Measurements from ENCODE around the gene SNX1. TPM values are rescaled to one million over a fixed set of nuclear protein-coding genes. Genes with fewer than 3 reads are reported as not detected.

The SNX1 gene
- polyA plus RNA-seq, 1 donor from 2014 or later, result 44.7 TPM

DNA sequence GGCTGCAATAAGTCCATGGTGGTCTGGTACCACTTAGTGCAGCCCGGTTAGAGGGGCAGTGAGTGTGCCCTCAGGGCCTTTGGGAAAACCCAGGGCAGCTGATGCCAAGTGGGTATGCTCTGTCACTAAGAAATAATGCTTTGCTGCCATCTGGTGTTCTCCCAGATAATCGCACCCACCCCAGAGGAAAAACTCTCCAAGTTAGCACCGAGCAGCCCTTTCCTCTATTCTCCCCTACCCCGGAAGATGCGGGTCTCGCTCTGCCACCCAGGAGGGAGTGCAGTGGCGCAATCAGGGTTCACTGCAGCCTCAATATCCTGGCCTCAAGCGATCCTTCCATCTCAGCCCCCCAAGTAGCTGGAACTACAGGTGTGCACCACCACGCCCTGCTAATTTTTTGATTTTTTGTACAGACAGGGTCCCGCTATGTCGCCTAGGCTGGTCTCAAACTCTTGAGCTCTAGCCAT lies 28.2 kb upstream of the SNX1 start:
- H3K9me3 ChIP-seq (ENCODE audit: low read length), result no peaks in the 10 kb centered on the region
- no peak overlapping the region for H3K9ac ChIP-seq (ENCODE audit: low read length)
- TF ChIP-seq, protein P1, sequence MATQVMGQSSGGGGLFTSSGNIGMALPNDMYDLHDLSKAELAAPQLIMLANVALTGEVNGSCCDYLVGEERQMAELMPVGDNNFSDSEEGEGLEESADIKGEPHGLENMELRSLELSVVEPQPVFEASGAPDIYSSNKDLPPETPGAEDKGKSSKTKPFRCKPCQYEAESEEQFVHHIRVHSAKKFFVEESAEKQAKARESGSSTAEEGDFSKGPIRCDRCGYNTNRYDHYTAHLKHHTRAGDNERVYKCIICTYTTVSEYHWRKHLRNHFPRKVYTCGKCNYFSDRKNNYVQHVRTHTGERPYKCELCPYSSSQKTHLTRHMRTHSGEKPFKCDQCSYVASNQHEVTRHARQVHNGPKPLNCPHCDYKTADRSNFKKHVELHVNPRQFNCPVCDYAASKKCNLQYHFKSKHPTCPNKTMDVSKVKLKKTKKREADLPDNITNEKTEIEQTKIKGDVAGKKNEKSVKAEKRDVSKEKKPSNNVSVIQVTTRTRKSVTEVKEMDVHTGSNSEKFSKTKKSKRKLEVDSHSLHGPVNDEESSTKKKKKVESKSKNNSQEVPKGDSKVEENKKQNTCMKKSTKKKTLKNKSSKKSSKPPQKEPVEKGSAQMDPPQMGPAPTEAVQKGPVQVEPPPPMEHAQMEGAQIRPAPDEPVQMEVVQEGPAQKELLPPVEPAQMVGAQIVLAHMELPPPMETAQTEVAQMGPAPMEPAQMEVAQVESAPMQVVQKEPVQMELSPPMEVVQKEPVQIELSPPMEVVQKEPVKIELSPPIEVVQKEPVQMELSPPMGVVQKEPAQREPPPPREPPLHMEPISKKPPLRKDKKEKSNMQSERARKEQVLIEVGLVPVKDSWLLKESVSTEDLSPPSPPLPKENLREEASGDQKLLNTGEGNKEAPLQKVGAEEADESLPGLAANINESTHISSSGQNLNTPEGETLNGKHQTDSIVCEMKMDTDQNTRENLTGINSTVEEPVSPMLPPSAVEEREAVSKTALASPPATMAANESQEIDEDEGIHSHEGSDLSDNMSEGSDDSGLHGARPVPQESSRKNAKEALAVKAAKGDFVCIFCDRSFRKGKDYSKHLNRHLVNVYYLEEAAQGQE (IDR thresholded peaks at IDR 0.05; ENCODE audit: borderline replicate concordance), result no peak
- TF ChIP-seq RAD21 (conservative IDR thresholded peaks at IDR 0.05) (peak; percentile 96), EZH2 (IDR thresholded peaks at IDR 0.05; ENCODE audit: borderline replicate concordance, insufficient read depth, low read length, poor library complexity, severe bottlenecking) (no peak), MXI1 (conservative IDR thresholded peaks at IDR 0.05; ENCODE audit: poor library complexity, severe bottlenecking) (peak; percentile 11), EP300 (conservative IDR thresholded peaks at IDR 0.05; ENCODE audit: poor library complexity, severe bottlenecking) (no peak), SMC3 (conservative IDR thresholded peaks at IDR 0.05; ENCODE audit: poor library complexity) (peak; percentile 96)
- TF ChIP-seq, protein P2, sequence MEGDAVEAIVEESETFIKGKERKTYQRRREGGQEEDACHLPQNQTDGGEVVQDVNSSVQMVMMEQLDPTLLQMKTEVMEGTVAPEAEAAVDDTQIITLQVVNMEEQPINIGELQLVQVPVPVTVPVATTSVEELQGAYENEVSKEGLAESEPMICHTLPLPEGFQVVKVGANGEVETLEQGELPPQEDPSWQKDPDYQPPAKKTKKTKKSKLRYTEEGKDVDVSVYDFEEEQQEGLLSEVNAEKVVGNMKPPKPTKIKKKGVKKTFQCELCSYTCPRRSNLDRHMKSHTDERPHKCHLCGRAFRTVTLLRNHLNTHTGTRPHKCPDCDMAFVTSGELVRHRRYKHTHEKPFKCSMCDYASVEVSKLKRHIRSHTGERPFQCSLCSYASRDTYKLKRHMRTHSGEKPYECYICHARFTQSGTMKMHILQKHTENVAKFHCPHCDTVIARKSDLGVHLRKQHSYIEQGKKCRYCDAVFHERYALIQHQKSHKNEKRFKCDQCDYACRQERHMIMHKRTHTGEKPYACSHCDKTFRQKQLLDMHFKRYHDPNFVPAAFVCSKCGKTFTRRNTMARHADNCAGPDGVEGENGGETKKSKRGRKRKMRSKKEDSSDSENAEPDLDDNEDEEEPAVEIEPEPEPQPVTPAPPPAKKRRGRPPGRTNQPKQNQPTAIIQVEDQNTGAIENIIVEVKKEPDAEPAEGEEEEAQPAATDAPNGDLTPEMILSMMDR (IDR thresholded peaks at IDR 0.05; ENCODE audit: poor library complexity, severe bottlenecking), result peak; percentile 93
- H2AFZ ChIP-seq (ENCODE audit: low read depth, low read length), result no peak overlapping the region
- H3K4me3 ChIP-seq (ENCODE audit: low read length), result no peak overlapping the region
- H3K9me2 ChIP-seq (ENCODE audit: insufficient read depth, low read length), result no peaks in the 10 kb centered on the region
- H3K27me3 ChIP-seq (ENCODE audit: insufficient read depth, low read depth, low read length), result no peaks in the 10 kb centered on the region
- no peaks in the 10 kb centered on the region for H3F3A ChIP-seq (ENCODE audit: insufficient read depth, low read length, poor library complexity, severe bottlenecking)
- H3K36me3 ChIP-seq (ENCODE audit: insufficient read depth, low read length), result no peaks in the 10 kb centered on the region
- no peak overlapping the region for H3K4me2 ChIP-seq (ENCODE audit: low read length)
- no peak overlapping the region for H3K27ac ChIP-seq (ENCODE audit: low read length)
- no peaks in the 10 kb centered on the region for H3K79me2 ChIP-seq (replicated peaks; ENCODE audit: insufficient read depth, low read length)
- H4K20me1 ChIP-seq (ENCODE audit: insufficient read depth), result no peaks in the 10 kb centered on the region

DNA sequence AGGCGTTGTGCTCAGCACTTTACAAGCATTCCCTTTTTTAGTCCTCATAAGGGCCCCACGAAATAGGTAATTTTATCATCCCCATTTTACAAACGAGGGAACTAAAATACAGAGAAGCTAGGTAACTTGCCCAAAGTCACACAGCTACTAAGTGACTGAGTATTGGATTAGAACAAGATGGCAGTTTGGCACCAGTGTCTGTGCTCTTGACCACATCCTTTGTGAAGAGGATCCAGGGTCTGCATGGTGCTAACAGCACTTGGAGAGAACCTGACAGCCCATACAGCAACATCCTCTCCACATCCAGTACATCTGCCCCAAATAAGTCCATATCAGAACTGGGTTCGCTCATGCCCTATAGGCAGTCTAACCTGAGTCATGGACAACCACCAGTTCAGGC lies 27.6 kb upstream of the SNX1 start:
- Histone ChIP-seq H3K27ac (ENCODE audit: low read length) (no peak overlapping the region), H3K27me3 (ENCODE audit: insufficient read depth, low read depth, low read length) (no peaks in the 10 kb centered on the region), H3K9me2 (ENCODE audit: insufficient read depth, low read length) (no peaks in the 10 kb centered on the region), H3K9ac (ENCODE audit: low read length) (no peak overlapping the region), H2AFZ (ENCODE audit: low read depth, low read length) (no peak overlapping the region), H3F3A (ENCODE audit: insufficient read depth, low read length, poor library complexity, severe bottlenecking) (no peaks in the 10 kb centered on the region), H4K20me1 (ENCODE audit: insufficient read depth) (no peaks in the 10 kb centered on the region), H3K4me2 (ENCODE audit: low read length) (no peak overlapping the region), H3K79me2 (replicated peaks; ENCODE audit: insufficient read depth, low read length) (no peaks in the 10 kb centered on the region), H3K9me3 (ENCODE audit: low read length) (no peaks in the 10 kb centered on the region), H3K4me3 (ENCODE audit: low read length) (no peak overlapping the region), H3K36me3 (ENCODE audit: insufficient read depth, low read length) (no peaks in the 10 kb centered on the region)
- TF ChIP-seq EZH2 (IDR thresholded peaks at IDR 0.05; ENCODE audit: borderline replicate concordance, insufficient read depth, low read length, poor library complexity, severe bottlenecking) (no peak), RAD21 (conservative IDR thresholded peaks at IDR 0.05) (no peak), SMC3 (conservative IDR thresholded peaks at IDR 0.05; ENCODE audit: poor library complexity) (no peak)

DNA sequence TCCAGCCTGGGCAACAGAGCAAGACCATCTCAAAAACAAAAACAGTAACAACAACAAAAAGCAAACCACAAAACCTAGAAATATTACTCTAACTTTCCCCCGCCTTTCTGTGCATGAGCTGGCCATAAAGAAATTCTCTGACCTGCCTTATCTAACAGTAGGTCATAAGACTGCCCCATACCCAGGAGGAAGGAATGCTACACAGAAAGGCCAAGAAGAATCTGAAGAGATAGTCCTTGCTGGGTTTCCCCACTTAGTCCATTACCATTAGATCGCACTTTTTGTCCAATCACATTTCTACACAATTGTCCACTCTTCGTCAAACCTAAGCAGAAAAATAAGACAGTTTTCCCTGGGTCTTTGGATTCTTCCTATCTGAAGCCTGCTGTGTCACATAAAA lies 25.7 kb upstream of the SNX1 start:
- no peaks in the 10 kb centered on the region for H3F3A ChIP-seq (ENCODE audit: insufficient read depth, low read length, poor library complexity, severe bottlenecking)
- H3K4me3 ChIP-seq (ENCODE audit: low read length), result no peak overlapping the region
- H3K9ac ChIP-seq (ENCODE audit: low read length), result no peak overlapping the region
- no peak overlapping the region for H2AFZ ChIP-seq (ENCODE audit: low read depth, low read length)
- no peaks in the 10 kb centered on the region for H3K36me3 ChIP-seq (ENCODE audit: insufficient read depth, low read length)
- no peak overlapping the region for H3K27ac ChIP-seq (ENCODE audit: low read length)
- no peaks in the 10 kb centered on the region for H3K27me3 ChIP-seq (ENCODE audit: insufficient read depth, low read depth, low read length)
- no peaks in the 10 kb centered on the region for H4K20me1 ChIP-seq (ENCODE audit: insufficient read depth)
- no peak overlapping the region for H3K4me2 ChIP-seq (ENCODE audit: low read length)
- no peaks in the 10 kb centered on the region for H3K9me2 ChIP-seq (ENCODE audit: insufficient read depth, low read length)
- H3K9me3 ChIP-seq (ENCODE audit: low read length), result no peaks in the 10 kb centered on the region
- no peaks in the 10 kb centered on the region for H3K79me2 ChIP-seq (replicated peaks; ENCODE audit: insufficient read depth, low read length)
- TF ChIP-seq EZH2 (IDR thresholded peaks at IDR 0.05; ENCODE audit: borderline replicate concordance, insufficient read depth, low read length, poor library complexity, severe bottlenecking) (no peak), EP300 (conservative IDR thresholded peaks at IDR 0.05; ENCODE audit: poor library complexity, severe bottlenecking) (no peak), POLR2AphosphoS5 (IDR thresholded peaks at IDR 0.05) (no peak), RAD21 (conservative IDR thresholded peaks at IDR 0.05) (no peak), TAF1 (IDR thresholded peaks at IDR 0.05; ENCODE audit: low read depth) (no peak), SMC3 (conservative IDR thresholded peaks at IDR 0.05; ENCODE audit: poor library complexity) (no peak), MXI1 (conservative IDR thresholded peaks at IDR 0.05; ENCODE audit: poor library complexity, severe bottlenecking) (no peak)
- TF ChIP-seq, protein P2 (IDR thresholded peaks at IDR 0.05; ENCODE audit: poor library complexity, severe bottlenecking), result no peak
- TF ChIP-seq, protein P1 (IDR thresholded peaks at IDR 0.05; ENCODE audit: borderline replicate concordance), result no peak
